ENCODE measurements around the gene RABAC1.

The RABAC1 gene

GRCh38 chr19:41932720-41933332 is 26.3 kb downstream of the RABAC1 start:
- Histone ChIP-seq H2AFZ (ENCODE audit: low read length) (no peak overlapping the region), H3K4me2 (ENCODE audit: low read depth, low read length) (no peak overlapping the region), H3K9me2 (replicated peaks; ENCODE audit: insufficient read depth, low read length) (no peaks in the 10 kb centered on the region), H3K4me3 (ENCODE audit: low read length) (no peak overlapping the region), H3K79me2 (ENCODE audit: low read length) (no peaks in the 10 kb centered on the region), H3K27ac (ENCODE audit: low read length) (no peak overlapping the region), H3K9ac (ENCODE audit: low read length) (no peak overlapping the region), H3K9me3 (replicated peaks; ENCODE audit: insufficient read depth, low read length) (no peaks in the 10 kb centered on the region), H3F3A (ENCODE audit: insufficient read depth, low read length) (no peaks in the 10 kb centered on the region), H4K20me1 (ENCODE audit: insufficient read depth, low read length) (no peaks in the 10 kb centered on the region), H3K36me3 (replicated peaks; ENCODE audit: insufficient read depth, low read length) (no peaks in the 10 kb centered on the region), H3K27me3 (replicated peaks; ENCODE audit: insufficient read depth, low read length) (peaks cover 79% of the 10 kb centered on the region), H3K4me1 (ENCODE audit: low read length) (peaks cover 7% of the 10 kb centered on the region; the same call in 1 of the 2 replicates)
- TF ChIP-seq EZH2phosphoT487 (IDR thresholded peaks at IDR 0.05; ENCODE audit: low read length) (no peak), CTCF (IDR thresholded peaks at IDR 0.05; ENCODE audit: low read length) (no peak), EZH2 (optimal IDR thresholded peaks at IDR 0.05; ENCODE audit: low read depth, low read length) (no peak)
- DNase-seq = no peak

DNA sequence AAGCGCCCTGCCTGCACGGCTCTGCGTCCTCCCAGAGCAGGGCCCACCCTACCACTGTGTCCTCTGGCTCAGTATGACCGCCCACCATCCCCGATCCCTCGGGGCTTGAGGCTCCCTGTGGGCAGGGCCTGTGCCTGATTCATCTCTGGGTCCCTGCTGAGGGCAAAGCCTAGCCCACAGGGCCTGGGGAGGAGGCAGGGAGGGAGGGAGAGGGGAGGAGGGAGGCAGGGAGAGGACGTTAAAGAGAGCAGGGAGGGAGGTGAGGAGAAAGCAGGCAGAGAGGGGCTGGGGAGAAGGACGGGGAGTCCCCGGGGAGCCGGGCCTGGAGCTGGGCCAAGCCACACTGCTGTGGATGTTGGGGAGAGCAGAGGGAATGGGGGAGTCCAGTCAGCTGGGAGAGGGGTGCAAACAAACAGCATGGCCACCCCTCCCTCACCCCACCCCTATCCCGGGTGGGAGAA is 26.8 kb downstream of the RABAC1 start:
- Histone ChIP-seq H3K4me1 (ENCODE audit: low read length) (peaks cover 7% of the 10 kb centered on the region; the same call in 1 of the 2 replicates), H3K27ac (ENCODE audit: low read length) (no peak overlapping the region), H2AFZ (ENCODE audit: low read length) (no peak overlapping the region), H3K79me2 (ENCODE audit: low read length) (no peaks in the 10 kb centered on the region), H3F3A (ENCODE audit: insufficient read depth, low read length) (no peaks in the 10 kb centered on the region), H3K4me2 (ENCODE audit: low read depth, low read length) (no peak overlapping the region), H3K9ac (ENCODE audit: low read length) (no peak overlapping the region), H3K36me3 (replicated peaks; ENCODE audit: insufficient read depth, low read length) (no peaks in the 10 kb centered on the region), H3K4me3 (ENCODE audit: low read length) (no peak overlapping the region), H3K9me3 (replicated peaks; ENCODE audit: insufficient read depth, low read length) (no peaks in the 10 kb centered on the region), H3K27me3 (replicated peaks; ENCODE audit: insufficient read depth, low read length) (peaks cover 84% of the 10 kb centered on the region), H3K9me2 (replicated peaks; ENCODE audit: insufficient read depth, low read length) (no peaks in the 10 kb centered on the region), H4K20me1 (ENCODE audit: insufficient read depth, low read length) (no peaks in the 10 kb centered on the region)
- TF ChIP-seq EZH2 (optimal IDR thresholded peaks at IDR 0.05; ENCODE audit: low read depth, low read length) (no peak), CTCF (IDR thresholded peaks at IDR 0.05; ENCODE audit: low read length) (no peak), EZH2phosphoT487 (IDR thresholded peaks at IDR 0.05; ENCODE audit: low read length) (no peak)
- DNase-seq = no peak

DNA sequence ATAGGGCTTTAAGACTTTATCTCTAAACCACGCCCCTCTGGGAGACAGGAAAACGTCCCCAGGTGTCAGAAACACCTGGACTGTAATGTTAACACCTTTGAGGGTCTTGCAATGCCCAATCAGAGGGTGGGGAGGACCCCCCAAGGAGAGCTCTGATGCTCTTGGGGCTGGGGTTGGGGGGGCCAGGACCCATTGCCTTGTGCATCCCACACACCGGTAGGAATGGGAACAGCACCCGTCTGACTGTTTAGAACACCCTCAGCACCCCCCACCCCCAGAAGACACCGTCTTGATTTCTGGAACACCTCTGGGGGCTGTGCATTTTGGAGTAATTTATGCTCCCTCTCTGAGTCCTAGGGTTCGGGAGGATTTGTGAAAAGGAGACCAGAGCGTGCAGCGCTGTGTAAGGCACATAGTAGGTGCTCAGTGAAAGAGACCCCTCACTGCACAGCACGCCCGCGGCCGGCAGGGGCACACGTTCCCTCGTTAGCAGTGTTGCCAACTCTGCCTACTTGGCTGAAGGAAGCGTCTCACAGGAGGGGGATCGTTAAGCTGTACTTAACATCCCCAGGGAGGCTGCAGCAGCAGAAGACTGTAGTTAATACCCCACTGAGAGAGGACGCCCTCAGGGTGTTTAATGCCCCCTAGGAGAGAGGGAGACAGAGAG is 28.1 kb downstream of the RABAC1 start:
- Histone ChIP-seq H4K20me1 (ENCODE audit: insufficient read depth, low read length) (no peaks in the 10 kb centered on the region), H3K27me3 (replicated peaks; ENCODE audit: insufficient read depth, low read length) (peaks cover 87% of the 10 kb centered on the region), H2AFZ (ENCODE audit: low read length) (no peak overlapping the region), H3K4me2 (ENCODE audit: low read depth, low read length) (no peak overlapping the region), H3K36me3 (replicated peaks; ENCODE audit: insufficient read depth, low read length) (no peaks in the 10 kb centered on the region), H3K9me3 (replicated peaks; ENCODE audit: insufficient read depth, low read length) (no peaks in the 10 kb centered on the region), H3K79me2 (ENCODE audit: low read length) (no peaks in the 10 kb centered on the region), H3K4me1 (ENCODE audit: low read length) (peaks cover 7% of the 10 kb centered on the region; the same call in 1 of the 2 replicates), H3K9me2 (replicated peaks; ENCODE audit: insufficient read depth, low read length) (no peaks in the 10 kb centered on the region), H3K4me3 (ENCODE audit: low read length) (no peak overlapping the region), H3K9ac (ENCODE audit: low read length) (no peak overlapping the region), H3K27ac (ENCODE audit: low read length) (no peak overlapping the region), H3F3A (ENCODE audit: insufficient read depth, low read length) (no peaks in the 10 kb centered on the region)
- TF ChIP-seq CTCF (IDR thresholded peaks at IDR 0.05; ENCODE audit: low read length) (peak; percentile 42), EZH2 (optimal IDR thresholded peaks at IDR 0.05; ENCODE audit: low read depth, low read length) (no peak)
- DNase-seq = no peak

Data from MM.1S (cell line).